Osteocyte (in vitro differentiated cells): ENCODE measurements around the gene TEAD3. TPM values are rescaled to one million over a fixed set of nuclear protein-coding genes. Genes with fewer than 3 reads are reported as not detected.

Experiments used
- DNase-seq: peaks from one replicate; pipeline ENCODE4 v3.0.0; 2021; ENCODE audit warnings: mixed read lengths; ENCODE audit not compliant: unreplicated experiment; ENCODE audit errors: extremely low spot score
- H3K27ac Mint-ChIP-seq: one replicate; pipeline ENCODE4 v1.8.0; 2021; ENCODE audit warnings: mild to moderate bottlenecking, mixed read lengths; ENCODE audit not compliant: unreplicated experiment
- H3K27me3 Mint-ChIP-seq: one replicate; pipeline ENCODE4 v1.8.0; 2021; ENCODE audit warnings: mixed read lengths; ENCODE audit not compliant: unreplicated experiment
- H3K36me3 Mint-ChIP-seq: one replicate; pipeline ENCODE4 v1.8.0; 2021; ENCODE audit warnings: mixed read lengths; ENCODE audit not compliant: unreplicated experiment
- H3K4me1 Mint-ChIP-seq: one replicate; pipeline ENCODE4 v1.8.0; 2021; ENCODE audit warnings: mixed read lengths; ENCODE audit not compliant: unreplicated experiment
- H3K4me3 Mint-ChIP-seq: one replicate; pipeline ENCODE4 v1.8.0; 2021; ENCODE audit warnings: mild to moderate bottlenecking, moderate library complexity, mixed read lengths; ENCODE audit not compliant: unreplicated experiment
- H3K9me3 Mint-ChIP-seq: one replicate; pipeline ENCODE4 v1.8.0; 2021; ENCODE audit warnings: mixed read lengths; ENCODE audit not compliant: unreplicated experiment
- total RNA-seq: library from RNA; stranded (reverse); gene quantifications from 2 replicates; pipeline ENCODE4 v1.2.1, GENCODE V29; 2021
- TF ChIP-seq, protein P1 (sequence below): fragments of 200-600 bp; sonication (generic); IDR thresholded peaks from 2 replicates; pipeline ENCODE4 v1.5.0; 2021; ENCODE audit warnings: antibody characterized with exemption, mild to moderate bottlenecking, moderate library complexity

The TEAD3 gene
- total RNA-seq, 1 donor from 2014 or later, result 44.8 TPM

DNA sequence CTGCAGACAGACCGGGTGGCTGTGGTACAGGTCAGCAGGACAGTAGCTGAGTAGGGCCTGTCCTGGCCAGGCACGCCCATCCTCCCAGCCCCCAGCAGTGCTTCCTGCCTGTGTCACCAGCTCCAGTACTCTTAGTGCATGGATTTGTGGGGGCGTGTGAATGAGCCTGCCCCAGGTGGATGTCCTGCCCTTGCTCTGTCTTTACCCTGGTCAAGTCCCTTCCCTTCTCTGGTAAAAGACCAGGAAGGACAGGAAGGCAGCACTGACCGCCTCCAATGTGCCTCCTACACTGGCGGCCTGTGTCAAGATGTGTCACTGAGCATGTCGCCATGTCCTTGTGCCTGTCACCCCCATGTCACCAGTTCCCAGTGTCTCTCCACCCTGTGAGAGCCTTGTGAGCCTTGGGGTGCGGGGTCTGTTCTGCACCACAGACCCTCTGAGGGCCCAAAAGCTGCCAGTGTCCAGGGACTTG, 11.9 kb downstream of the TEAD3 start:
- Mint-ChIP-seq H3K4me3 (no peak overlapping the region), H3K9me3 (no peaks in the 10 kb centered on the region), H3K36me3 (peaks cover 7% of the 10 kb centered on the region), H3K27ac (peak overlapping the region; percentile 90), H3K27me3 (no peaks in the 10 kb centered on the region), H3K4me1 (peaks cover 36% of the 10 kb centered on the region)
- no peak for DNase-seq
- TF ChIP-seq, protein P1, sequence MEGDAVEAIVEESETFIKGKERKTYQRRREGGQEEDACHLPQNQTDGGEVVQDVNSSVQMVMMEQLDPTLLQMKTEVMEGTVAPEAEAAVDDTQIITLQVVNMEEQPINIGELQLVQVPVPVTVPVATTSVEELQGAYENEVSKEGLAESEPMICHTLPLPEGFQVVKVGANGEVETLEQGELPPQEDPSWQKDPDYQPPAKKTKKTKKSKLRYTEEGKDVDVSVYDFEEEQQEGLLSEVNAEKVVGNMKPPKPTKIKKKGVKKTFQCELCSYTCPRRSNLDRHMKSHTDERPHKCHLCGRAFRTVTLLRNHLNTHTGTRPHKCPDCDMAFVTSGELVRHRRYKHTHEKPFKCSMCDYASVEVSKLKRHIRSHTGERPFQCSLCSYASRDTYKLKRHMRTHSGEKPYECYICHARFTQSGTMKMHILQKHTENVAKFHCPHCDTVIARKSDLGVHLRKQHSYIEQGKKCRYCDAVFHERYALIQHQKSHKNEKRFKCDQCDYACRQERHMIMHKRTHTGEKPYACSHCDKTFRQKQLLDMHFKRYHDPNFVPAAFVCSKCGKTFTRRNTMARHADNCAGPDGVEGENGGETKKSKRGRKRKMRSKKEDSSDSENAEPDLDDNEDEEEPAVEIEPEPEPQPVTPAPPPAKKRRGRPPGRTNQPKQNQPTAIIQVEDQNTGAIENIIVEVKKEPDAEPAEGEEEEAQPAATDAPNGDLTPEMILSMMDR, result no peak

DNA sequence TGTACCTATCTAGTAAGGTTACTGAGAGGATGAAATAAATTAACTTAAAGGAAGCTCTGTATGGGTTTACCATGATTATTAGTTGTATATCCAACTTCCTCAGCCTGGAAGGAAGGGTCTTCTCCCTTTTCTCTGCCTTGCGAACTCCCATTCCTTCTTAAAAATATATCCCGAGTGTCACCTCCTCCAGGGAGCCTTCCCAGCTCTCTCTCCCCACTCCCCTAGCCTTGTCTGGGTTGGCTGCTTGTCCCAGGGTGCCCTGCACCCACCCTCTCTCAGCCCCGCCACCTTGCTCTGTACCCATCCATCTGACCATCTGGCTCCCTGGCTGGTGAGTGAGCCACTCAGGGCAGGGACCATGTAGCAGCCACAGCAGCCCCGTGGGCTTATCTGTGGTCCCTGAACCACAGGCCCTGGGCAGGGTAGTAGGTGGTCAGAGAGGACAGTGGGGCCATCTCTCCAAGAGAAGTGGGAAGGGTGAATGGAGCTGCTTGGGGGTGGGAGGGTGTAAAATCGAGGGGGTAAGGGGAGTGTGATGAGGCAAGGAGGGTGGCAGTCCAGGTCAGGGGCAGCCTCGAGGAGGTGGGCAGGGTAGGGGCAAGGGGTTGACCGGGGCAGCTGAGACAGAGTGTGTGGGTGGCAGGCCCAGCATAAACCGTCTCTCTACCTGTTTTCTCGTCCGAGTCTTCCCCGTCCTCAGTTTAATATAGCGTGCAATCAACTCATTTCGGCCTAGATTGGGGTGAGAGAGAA, 12.8 kb downstream of the TEAD3 start:
- peaks cover 37% of the 10 kb centered on the region for H3K4me1 Mint-ChIP-seq
- TF ChIP-seq, protein P1, result no peak
- H3K36me3 Mint-ChIP-seq, result peaks cover 9% of the 10 kb centered on the region
- H3K27me3 Mint-ChIP-seq, result no peaks in the 10 kb centered on the region
- H3K27ac Mint-ChIP-seq, result no peak overlapping the region
- no peaks in the 10 kb centered on the region for H3K9me3 Mint-ChIP-seq
- no peak overlapping the region for H3K4me3 Mint-ChIP-seq
- no peak for DNase-seq

DNA sequence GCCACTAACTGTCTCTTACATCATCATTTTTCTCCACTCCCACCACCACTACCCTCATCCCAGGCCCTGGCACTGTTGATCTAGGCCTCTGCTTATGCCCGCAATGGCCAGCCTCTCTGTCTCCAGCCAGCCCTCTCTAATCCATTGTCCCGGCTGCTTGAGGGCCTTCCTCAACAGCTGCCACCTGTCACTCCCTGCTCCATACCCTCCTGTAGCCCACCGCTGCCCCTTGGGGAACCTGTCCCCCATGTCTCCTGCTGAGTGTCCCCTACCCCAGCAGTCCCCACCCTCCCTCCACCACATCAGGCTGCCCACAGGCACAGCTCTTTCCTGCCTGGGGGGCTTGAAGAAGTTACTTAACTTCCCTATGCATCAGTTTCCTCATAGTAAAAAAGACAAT, 13.4 kb downstream of the TEAD3 start:
- H3K36me3 Mint-ChIP-seq, result peaks cover 10% of the 10 kb centered on the region
- H3K4me1 Mint-ChIP-seq, result peaks cover 35% of the 10 kb centered on the region
- no peak overlapping the region for H3K4me3 Mint-ChIP-seq
- TF ChIP-seq, protein P1, result no peak
- no peak overlapping the region for H3K27ac Mint-ChIP-seq
- DNase-seq, result no peak
- H3K27me3 Mint-ChIP-seq, result no peaks in the 10 kb centered on the region
- no peaks in the 10 kb centered on the region for H3K9me3 Mint-ChIP-seq

DNA sequence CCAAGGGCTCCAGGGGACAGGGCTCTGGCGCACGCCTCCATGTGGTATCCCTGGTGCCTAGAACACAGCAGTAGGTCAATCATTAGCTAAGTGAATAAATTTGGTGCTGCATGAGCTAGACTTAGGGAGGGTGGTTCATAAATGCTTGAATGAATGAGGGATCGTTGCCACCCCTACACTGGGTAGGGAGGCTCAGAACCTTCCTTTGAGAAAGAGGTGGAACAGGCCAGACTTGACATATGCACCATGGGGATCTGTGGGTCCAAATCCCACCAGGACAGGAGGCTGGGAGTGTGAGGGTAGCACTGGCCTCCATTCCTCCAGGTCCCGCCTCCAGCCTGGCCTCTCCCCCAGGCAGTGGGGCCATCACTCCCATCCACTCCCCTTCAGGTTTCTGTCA, 13.8 kb downstream of the TEAD3 start:
- H3K36me3 Mint-ChIP-seq, result peaks cover 14% of the 10 kb centered on the region
- no peak overlapping the region for H3K4me3 Mint-ChIP-seq
- TF ChIP-seq, protein P1, result no peak
- H3K27me3 Mint-ChIP-seq, result no peaks in the 10 kb centered on the region
- DNase-seq, result no peak
- no peak overlapping the region for H3K27ac Mint-ChIP-seq
- peaks cover 31% of the 10 kb centered on the region for H3K4me1 Mint-ChIP-seq
- no peaks in the 10 kb centered on the region for H3K9me3 Mint-ChIP-seq

DNA sequence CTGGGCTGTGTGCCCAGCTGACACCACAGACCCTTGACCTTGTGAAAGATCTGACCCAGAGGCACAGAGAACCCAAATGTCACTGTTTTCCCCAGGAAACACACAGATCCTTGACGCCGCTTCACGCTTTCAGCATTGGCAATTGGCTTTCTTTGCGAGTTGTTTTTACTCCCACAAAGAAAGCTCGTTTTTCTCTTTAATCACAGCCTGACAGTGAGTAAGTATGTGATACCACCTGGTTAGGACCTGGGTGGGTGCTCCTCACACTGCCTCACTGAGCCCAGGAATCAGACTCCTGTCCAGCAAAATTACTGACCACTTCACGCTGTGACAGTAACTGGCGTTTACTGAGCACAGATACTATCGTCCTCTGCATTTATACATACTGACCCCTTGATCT, 15.7 kb downstream of the TEAD3 start:
- no peak overlapping the region for H3K4me3 Mint-ChIP-seq
- TF ChIP-seq, protein P1, result no peak
- H3K4me1 Mint-ChIP-seq, result peaks cover 17% of the 10 kb centered on the region
- DNase-seq, result no peak
- no peaks in the 10 kb centered on the region for H3K27me3 Mint-ChIP-seq
- no peaks in the 10 kb centered on the region for H3K9me3 Mint-ChIP-seq
- H3K27ac Mint-ChIP-seq, result peak overlapping the region; percentile 61
- peaks cover 15% of the 10 kb centered on the region for H3K36me3 Mint-ChIP-seq
